Kidney capillary endothelial cell (primary cell): ENCODE results near the gene LMX1B.

Experiments
- DNase-seq: peaks from one replicate; pipeline ENCODE4 v3.0.0-alpha.2; 2018; ENCODE audit warnings: low spot score

Gene LMX1B

DNA sequence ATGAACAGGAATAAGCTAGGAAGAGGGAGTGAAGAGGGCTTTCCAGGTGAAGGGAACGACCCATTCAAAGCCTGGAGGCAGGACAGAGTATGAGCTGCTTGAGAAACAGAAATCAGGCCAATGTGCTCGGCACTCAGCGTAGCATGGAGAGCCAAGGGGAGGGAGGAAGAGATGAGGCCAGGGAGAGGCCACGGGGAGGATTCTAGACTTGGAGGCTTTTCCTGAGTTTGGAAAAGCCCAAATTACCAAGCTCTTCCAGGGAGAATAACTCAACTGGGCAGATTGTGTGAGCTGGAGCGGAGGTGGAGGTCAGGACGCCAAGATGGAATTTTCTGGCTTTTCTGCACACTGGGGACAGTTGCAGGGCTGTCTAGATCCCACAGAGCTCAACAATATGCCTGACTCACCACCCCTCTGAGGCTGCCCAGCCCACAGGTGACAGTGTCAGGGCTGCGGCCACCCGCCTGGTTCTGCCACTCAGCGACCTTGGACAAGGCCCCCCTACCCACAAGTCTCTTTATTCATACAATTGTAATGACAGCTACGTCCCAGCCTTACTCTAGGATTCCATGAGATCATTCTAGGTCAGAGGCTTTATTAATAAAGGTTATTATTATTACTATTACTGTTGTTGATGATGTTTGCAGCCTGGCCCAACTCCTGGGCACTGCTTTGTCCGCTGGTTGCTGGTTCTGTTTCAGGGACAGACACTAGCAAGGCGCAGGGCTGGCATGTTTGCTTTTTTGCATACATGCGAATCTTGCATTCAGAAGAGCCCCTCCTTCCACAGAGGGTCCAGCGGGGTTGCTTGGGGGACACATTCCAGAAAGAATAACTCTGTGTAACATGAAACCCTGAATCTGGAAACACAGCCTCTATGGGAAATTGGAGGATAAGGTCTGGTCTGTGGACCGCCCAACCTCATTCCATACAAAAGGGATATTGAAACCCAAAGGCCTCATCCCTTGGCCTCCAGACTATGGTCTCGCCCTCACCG is 9.4 kb upstream of the LMX1B start:
- no peak for DNase-seq

DNA sequence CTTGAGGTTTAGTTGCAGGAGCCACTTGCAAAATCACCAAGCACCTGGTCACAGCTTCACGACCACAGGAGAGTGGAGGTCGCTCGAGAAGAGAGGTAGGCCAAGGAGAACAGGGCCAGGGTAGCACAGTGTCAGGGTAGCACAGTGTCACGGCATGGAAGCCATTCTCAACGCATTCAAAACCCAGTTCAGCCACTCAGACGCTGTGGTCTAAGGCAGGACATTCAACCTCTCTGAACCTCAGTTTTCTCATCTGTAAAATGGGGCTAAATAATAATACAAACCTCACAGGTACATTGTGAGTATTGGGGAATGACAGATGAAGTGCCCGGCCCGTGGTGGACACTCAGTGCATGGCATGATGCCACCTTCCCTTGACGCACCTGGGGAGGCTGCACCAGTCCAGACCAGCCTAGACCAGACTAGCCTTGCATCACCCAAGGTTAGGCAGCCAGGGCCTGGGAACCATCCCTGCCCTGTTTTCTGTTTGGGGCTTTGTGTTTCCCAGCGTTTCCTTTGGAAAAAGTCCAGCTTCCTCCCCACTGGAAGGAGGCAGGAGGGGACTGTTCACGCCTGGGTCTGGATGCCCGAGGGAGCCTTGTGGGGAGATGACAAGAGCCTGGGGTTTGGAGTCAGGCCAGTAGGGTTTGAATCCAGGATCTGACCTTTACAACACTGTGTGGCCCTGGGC is 7.8 kb upstream of the LMX1B start:
- DNase-seq, result no peak

DNA sequence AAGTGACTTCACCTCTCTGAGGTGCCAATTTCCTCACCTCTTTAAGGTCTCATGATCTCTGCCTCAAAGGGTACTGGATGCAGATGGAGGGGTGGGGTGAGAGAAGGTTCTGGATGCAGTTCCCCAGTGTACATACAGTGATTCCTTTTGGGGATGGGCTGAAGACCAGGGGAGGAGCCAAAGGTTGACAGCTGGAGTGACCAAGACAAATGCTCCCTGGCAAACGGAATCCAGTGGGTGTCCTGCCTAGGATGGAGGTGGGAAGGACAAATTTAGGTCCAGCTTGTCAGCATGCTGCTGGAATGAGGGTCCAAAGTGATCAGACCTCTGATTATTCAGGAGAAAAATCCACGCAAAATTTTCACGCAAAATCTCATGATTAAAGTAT is 7.3 kb upstream of the LMX1B start:
- DNase-seq, result no peak

DNA sequence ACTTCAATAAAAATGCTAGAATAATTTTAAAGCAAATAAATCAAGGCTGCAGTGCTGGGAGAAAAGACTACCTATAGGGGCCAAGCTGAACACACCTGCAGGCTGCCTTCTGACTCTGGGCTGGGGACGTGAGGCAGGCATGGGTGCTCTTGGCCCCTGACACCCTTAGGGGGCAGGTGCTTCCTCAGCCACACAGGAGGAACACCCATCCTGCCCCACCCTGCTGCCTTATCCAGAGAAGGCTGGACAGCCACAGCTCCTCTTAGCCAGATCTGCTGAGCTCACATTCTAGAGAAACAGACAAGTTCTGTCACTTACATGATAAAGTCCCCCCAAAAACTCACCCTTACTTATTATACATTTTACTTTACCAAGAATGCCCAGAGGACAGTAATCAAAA is 6.6 kb upstream of the LMX1B start:
- no peak for DNase-seq

DNA sequence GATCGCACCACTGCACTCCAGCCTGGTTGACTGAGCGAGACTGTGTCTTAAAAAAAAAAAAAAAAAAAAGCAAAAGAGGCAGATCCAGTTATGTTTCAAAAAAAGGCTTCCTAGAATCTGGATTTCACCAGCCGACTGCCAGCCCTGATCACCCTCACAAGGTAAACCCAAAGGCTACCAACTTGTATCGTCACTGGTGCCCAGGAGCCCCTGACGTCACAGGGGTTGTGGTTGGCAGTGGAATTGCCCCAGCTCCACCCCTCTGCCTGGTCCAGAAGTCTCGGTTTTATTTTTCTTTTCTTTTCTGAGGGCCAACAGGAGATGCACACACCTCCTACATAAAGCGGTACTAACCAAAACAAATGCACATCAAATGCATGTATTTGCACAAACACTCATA is 6.0 kb upstream of the LMX1B start:
- DNase-seq, result no peak

DNA sequence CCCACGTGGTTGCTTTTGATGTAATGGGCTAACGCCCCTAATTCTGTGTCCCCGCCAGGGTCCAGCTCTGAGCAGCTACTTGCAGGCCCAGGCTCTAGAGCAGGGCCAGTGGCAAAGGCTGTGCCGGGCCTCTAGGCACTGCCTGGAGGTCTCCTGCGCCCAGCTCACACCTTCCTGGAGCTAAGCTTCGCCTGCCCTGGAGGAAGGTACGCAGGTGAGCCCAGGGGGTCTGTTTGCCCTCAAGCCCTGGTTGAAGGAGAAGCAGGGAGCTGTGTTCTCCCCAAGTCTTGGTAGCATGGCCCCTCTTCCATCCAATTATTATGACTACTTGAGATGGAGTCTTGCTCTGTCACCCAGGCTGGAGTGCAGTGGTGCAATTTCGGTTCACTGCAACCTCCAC is 5.2 kb upstream of the LMX1B start:
- DNase-seq, result no peak

DNA sequence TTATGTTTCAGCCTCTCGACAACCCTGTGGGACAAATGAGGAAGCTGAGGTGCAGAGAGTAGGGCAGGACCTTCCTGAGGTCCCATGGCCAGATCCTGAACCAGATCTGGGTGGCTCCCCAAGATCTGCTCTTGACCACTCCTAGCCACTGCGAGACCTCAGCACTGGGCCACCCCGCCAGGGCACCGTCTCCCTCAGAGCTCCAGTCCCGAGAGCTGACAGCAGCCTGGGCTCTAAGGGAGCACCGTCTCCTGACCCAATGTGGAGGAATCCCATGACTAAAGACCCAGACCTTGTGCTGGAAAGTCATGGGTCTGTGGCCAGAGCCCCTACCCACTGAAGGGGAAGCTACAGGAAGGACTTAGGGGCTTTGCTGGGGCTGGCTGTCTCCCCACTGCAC is 4.5 kb upstream of the LMX1B start:
- no peak for DNase-seq

DNA sequence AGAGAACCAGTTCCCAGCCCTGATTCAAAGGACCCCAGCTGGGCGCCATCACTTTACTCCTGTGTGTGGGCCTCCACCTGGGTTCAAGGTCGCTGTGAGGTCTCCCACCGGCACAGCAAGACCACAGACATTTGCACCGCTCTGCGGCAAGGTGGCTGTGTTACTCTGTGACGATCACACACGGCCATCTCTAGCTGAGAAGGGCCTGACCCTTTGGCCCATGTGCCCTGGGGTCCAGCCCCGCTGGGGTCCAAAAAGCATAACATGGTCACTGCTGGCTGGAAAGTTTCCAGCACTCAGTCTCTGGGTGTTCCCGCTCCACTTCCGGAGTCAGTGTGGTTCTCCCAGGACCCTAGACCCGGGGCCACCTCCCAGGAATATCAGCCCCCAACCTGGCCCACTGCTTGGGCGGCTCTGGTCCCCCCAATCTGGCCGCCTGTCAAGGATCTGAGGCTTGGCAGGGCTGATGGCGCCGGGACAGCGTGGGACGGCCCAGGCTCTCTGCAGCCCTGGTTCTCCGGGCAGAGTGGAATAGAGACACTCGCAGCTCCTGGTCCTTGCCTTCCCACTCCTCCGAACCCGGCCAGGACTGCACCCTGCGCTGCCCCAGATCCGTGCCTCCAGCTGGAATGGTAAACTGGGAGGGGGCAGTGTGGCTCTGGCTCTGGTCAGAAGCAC is 3.9 kb upstream of the LMX1B start:
- no peak for DNase-seq

DNA sequence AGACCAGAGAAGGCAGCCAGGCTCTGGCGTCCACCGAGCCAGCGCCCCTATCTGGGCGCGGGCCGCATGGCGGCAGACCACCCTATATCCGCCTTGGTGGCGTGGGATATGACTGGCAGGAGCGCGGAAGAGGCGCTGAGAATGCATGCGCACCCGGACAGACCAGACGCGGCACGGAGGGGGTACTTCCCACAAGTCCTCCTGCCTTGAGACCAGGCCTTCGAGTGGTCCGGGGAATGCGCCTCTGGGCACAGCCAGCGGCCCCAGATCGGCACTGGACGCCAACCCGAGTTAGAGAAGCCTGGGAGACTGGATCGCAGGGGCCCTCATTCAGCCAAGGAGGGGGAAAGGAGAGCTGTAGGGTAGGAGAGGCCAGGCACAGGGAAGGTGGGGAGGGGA is 2.5 kb upstream of the LMX1B start:
- DNase-seq, result no peak

DNA sequence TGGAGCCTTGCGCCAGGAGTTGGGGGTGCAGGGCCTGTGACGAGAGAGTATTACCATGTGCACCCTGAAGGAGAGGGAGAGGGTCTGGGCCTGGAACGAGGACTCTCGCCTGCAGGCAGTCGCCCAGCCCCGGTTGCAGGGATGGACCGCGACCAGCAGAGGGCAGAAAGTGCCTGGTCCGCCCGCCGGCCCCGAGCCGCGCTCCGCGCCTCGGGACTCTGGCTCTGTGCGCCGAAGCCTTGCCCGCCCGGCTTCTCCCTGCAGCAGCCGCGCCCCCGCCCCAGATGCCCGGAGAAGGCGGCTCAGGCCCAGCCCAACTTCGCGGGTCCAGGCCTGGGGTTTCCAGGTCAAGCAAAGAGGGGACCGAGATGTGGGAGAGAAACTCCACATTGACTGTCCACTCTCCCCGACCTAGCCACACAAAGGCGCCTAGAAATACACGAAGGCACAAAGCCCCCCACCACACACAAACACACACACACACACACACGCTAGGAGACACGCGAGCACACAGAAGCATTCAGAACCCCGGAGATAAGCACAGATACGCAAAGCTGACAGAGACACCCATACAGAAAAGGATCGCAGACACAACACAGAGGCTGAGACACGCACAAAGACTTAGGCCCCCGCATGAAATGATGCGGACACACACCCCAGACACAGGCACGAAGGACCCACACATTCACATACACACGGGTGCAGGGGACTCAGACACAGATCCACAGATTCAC is 2.0 kb upstream of the LMX1B start:
- DNase-seq, result peak; percentile 39

DNA sequence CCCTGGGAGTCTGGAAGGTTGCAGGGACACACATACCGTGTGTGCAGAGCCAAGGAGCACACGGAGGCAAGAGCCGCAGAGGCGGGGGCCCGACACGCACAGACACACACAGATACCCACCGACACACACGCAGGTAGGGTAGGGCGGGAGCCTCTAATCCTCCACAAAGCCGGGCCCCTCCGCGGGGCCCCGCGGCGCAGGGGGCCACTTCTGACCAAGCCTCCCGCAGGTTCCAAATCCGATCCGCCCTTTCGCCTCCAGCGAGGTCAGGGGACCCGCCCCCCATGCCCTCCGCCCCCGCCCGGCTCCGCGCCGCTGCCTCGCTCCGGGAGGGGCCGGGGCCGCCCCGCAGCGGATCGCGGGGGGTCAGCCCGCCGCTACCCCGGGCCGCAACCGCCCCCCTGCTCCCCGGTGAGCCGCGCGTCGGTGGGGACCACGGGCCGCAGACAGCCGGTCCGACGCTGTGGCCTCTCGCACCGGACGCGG is 1.4 kb upstream of the LMX1B start:
- DNase-seq, result no peak

DNA sequence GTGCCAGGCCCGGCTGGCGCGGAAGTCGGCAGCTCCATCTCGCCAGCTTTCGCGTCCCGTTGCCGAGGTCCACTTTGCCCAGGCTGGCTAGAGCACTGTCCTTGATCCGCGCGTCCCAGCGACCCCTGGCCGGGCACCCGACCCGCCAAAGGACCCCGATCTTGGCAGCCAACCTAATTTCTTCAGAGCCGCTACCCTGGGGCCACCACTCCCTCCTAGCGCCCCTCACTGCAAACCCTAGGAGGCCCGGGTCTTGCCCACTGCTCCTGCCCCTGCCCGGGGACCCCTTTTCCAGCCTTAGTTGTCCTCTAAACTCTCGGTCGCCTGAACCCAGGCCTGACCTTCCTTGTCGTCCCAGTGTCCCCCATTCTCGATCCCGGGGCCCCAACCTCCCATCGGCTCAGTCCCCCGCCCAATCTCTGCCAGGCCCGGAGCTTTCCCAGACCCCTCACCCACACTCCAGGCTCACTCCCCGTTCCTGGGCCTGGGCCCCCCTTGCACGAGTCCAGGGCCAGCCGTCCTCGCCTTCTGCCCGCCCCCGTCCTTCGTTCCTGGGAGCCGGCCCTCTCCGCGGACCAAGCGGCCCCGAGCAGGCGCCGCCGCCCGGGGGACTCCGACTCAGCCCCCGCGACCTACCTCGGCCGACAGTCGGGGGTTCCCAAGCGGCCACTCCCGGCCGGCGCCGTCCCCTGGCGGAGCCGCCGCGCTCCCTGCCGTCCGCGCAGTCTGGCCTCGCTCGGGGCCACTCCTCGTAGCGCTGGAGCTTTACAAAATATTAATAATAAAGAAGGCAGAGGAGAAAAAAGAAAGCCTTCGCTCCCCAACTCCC is 701 bp upstream of the LMX1B start:
- no peak for DNase-seq

DNA sequence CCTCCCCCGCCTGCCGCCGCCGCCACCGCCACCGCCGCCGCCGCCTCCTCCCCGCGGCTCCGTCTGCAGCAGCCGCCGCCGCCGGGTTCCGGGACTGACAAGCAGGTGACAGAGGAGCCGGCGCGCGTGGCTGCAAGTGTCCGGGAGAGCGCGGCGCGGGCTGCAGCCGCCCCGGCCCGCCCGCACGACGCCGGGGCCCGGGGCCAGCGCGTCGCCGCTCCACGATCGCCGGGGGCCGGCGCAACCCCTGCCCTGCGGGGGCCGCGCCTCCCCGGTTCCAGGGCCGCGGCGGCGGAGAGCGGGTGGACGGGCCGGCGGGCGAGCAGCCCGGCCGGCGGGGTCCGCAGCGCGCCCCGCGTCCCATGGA is 343 bp downstream of the LMX1B start:
- no peak for DNase-seq

DNA sequence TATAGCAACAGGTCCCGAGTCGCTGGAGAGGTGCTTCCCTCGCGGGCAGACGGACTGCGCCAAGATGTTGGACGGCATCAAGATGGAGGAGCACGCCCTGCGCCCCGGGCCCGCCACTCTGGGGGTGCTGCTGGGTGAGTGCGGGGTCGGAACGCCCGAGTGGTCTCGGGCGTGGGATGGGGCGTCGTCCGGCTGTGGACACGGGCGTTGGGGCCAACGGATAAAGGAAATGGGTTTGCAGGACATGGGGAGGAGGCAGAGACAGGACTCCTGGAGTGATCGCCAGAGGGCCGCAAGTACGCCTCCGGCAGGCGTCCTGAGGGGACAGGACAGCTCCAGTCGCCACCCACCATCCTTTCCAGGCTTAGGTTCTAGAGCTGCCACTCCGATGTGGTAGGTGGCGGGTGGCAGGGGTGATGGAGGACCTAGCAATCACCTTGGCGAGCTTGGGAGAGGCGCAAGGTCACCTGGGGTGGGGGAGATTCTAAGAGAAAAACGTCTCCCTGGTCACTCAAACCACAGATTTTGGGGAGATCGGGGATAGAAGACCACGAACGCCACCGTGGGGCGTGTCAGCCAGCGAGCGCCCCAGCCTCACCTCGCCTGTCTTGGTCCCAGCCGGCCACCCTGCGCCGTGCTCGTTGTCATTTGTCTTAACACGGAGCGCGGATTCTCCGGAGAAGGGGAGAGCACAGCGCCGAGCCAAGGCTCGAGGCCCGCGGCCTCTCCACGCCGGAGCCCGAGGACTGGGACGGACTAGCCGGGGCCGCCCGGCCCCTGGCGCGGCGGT is 922 bp downstream of the LMX1B start:
- DNase-seq, result no peak

DNA sequence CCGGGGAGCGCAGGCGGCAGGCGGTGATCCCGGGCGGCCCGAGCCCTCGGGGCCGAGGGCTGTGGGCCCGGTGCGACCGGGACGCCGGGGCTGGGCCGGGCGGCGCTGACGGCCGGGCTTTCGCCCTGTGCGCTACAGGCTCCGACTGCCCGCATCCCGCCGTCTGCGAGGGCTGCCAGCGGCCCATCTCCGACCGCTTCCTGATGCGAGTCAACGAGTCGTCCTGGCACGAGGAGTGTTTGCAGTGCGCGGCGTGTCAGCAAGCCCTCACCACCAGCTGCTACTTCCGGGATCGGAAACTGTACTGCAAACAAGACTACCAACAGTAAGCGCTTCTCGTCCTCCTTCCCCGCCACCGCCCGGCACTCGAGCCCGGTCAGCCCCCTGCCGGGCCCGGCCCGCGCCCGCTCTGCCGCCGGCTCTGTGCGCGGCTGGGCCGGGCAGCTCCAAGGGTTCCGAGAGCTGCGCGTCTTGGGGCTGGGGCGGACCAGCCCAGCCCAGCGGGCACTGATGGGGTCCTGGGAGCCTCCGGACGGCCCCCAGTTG is 1.6 kb downstream of the LMX1B start:
- peak; percentile 43 for DNase-seq

DNA sequence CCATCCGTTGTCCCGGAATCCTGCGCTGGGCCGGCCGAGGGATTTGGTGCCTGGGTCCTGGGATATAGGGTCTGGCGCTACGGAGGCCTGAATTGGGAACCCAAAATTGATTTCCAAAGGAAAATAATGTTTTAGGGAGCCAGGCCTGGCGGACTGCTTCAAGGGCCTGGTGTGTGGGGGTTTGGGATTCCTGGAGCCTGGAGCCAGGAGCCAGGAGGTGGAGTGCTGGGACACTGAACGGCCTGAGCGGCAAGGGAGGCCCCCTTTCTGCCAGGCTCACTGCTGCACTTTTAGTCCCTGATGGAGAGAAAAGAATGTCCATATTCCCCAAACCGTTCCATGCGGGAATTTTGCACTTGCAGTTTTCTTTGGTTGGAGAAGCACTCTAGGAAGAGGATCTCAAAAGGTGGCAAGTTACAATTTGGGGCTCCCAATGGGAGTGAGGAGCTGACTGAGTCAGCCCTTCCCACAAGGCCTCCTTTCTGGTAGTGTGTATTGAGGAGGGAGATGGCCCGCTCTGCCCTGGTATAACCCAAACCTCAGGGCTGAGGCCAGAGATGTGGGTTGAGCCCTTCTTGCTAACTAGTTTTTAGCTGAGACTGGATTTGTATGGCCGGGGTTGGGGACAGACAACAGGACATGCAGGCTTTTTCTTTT is 2.2 kb downstream of the LMX1B start:
- no peak for DNase-seq

DNA sequence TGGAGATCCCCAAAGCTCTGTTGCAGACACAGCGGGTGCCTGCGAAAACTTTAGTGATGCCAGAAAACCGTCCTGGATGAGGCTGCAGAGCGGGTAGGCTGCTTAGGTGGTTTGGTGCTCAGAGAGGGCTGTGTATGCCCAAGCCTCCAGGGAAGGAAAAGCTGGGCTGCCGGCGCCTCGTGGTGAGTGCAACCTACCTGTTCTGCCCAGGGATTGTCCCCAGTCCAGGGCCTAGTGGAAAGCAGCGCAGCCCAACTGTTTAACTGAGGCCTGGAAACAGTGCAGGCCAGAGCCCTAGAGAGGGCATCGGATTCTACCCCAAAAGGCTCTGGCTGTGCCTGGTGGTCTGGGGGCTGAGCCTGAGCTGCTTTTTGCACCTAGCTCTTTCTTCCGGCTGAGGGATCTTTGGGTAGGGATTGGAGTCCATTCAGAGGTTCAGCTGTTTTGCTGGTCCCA is 2.8 kb downstream of the LMX1B start:
- no peak for DNase-seq

DNA sequence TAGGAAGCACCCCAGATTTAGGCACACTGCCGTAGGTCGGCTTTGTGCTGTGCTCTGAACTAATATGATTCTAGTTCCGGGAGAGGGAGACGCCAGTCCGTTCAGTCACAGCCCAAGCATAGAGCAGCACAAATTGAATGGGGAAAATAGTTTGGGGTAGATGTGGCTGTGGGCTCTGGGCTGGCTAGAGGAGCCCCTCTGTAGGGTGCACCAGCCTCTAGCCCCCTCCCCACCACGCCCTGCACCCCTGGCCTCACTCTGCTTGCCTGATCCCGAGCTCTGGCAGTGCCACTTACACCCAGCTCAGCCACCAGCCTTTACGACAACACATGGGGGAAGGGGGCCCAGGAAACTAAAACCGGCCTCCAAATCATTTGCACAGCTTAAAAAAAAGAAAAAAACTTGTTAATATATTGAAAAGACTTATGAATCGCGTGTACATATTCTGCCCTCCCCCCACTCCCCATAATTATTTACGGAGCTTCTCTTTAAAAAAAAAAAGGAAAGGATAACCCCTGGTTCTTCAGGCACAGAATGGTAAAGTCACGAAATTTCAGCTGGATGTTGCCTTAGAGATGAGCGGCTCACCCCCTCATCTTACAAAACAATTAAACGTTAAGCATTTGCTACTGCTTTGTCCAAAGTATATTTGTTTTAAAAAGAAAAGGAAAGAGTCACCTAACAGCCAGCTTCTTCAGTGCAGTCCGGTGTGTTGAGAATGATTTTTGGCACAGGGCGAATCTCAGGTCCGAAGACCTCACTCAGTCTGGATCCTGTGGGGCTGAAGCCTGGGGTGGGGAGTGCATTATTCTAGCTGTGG is 3.5 kb downstream of the LMX1B start:
- no peak for DNase-seq

DNA sequence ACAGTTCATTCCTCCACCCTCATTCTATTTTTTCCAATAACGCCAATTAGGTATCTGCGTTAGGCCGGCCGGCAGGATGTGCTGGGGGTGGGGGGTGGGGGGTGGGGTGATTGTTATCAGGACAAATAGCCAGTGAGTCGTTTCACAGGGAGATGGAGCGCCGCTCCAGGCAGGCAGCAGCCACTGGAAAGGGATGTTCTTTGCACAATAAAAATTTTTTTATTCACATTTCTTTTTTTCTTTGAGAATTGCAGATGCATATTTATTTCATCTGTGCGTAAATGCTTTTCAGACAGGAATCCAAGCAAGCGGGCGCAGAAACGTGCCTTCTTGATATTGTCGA is 4.1 kb downstream of the LMX1B start:
- DNase-seq, result no peak
